Prostate gland (tissue), 2 donors: ENCODE measurements around the gene ACOT2. TPM values are rescaled to one million over a fixed set of nuclear protein-coding genes. Genes with fewer than 3 reads are reported as not detected.
A peak's percentile ranks its signal among the peaks of the same experiment; 100 is the strongest.
"Not testable (repeated sequence)": the region's sequence is repeated elsewhere in the genome, so short reads cannot be mapped to it uniquely, and the experiment has no call there.

Source experiments
- DNase-seq: peaks from one replicate; pipeline ENCODE4 v3.0.0-alpha.2; 2019; ENCODE audit warnings: low spot score
- H3K27ac ChIP-seq, 2 donors: fragments of 200-600 bp; sonication (generic); 2 replicates each; pipeline ENCODE4 v1.5.1; 2017 to 2019
- H3K27me3 ChIP-seq: fragments of 200-600 bp; sonication (generic); replicated peaks from 2 replicates; pipeline ENCODE4 v1.5.1; 2019; ENCODE audit not compliant: insufficient read depth
- H3K36me3 ChIP-seq, 2 donors: fragments of 200-600 bp; sonication (generic); 1 replicate in 1 of 2; 2 replicates in 1 of 2; pipeline versions ENCODE4 v1.5.1 to v1.8.1; 2017 to 2019
- H3K4me1 ChIP-seq: fragments of 200-600 bp; sonication (generic); replicated peaks from 2 replicates; pipeline ENCODE4 v1.5.1; 2019
- H3K4me3 ChIP-seq, 2 donors: fragments of 200-600 bp; sonication (generic); 2 replicates each; pipeline ENCODE4 v1.5.1; 2017 to 2019
- H3K9me3 ChIP-seq: fragments of 200-600 bp; sonication (generic); 2 replicates; pipeline ENCODE4 v1.5.1; 2017
- POLR2A ChIP-seq: fragments of 450-650 bp; IDR thresholded peaks from one replicate; pipeline ENCODE4 v1.6.1; 2016; ENCODE audit warnings: antibody characterized with exemption, mild to moderate bottlenecking
- POLR2AphosphoS5 ChIP-seq: sonication (generic); formaldehyde crosslinking; IDR thresholded peaks from one replicate; pipeline ENCODE4 v1.6.1; 2017; ENCODE audit warnings: antibody characterized with exemption
- WGBS: methylation state at CpG from one replicate; pipeline ENCODE4 v1.1.5; 2018; 5-methylcytosine and 5-hydroxymethylcytosine counted together
- intact Hi-C: fragments of 100-400 bp; cut with DNase I; formaldehyde crosslinking; loops from one replicate; pipeline ENCODE4 v1.14.2; 2022
- total RNA-seq, 2 donors: library from RNA; depleted of rRNA; stranded (reverse); fragments of >200 nt; gene quantifications; one replicate each; pipeline ENCODE4 v1.1.0, GENCODE V29; 2016
- TF ChIP-seq, protein P1 (sequence below), 4 experiments: fragments of 200-600 bp in 2 of 4; fragments of 450-650 bp in 2 of 4; sonication (generic) in 2 of 4; IDR thresholded peaks; 1 replicate in 3 of 4; 2 replicates in 1 of 4; pipeline ENCODE4 v1.5.1; 2016 to 2019; ENCODE audit warnings: antibody characterized with exemption in 4 of 4, mild to moderate bottlenecking in 2 of 4, moderate library complexity in 2 of 4

ACOT2 gene
- total RNA-seq, 2 donors from 2014 or later = 37.4 to 39.0 TPM

DNA sequence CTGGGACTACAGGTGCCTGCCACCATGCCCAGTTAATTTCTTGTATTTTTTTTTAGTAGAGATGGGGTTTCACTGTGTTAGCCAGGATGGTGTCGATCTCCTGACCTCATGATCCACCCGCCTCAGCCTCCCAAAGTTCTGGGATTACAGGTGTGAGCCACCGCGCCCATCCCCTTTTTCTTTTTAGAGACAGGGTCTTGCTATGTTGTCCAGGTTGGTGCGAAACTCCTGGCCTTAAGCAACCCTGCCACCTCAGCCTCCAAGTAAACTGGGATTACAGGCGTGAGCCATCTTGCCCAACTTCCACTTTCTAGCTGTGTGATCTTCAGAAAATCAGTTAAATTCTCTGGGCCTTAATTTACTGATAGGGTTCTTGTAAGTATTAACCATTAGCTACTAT, 2.1 kb upstream of the ACOT2 start:
- not testable (repeated sequence) for H3K4me3 ChIP-seq, H3K27me3 ChIP-seq, H3K9me3 ChIP-seq, H3K27ac ChIP-seq, H3K4me1 ChIP-seq, H3K36me3 ChIP-seq, DNase-seq
- intact Hi-C loops = loop anchor here (5.0 to 10.0 kb wide), 3 partner anchors 45 to 158 kb away; partner anchors contain the start of gene ACOT6
- 100% methylated on average over 6 of the region's 6 CpGs for WGBS

DNA sequence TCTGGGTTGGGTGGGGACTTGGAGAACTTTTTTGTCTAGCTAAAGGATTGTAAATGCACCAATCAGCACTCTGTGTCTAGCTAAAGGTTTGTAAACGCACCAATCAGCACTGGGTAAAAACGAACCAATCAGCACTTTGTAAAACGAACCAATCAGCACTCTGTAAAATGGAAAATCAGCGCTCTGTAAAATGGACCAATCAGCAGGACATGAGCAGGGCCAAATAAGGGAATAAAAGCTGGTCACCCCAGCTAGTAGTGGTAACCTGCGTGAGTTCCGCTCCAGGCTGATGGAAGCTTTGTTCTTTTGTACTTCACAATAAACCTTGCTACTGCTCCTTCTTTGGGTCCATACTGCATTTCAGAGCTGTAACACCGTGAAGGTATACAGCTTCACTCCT, 1.7 kb upstream of the ACOT2 start:
- no peak for TF ChIP-seq POLR2A
- TF ChIP-seq POLR2AphosphoS5 = no peak
- TF ChIP-seq, protein P1, sequence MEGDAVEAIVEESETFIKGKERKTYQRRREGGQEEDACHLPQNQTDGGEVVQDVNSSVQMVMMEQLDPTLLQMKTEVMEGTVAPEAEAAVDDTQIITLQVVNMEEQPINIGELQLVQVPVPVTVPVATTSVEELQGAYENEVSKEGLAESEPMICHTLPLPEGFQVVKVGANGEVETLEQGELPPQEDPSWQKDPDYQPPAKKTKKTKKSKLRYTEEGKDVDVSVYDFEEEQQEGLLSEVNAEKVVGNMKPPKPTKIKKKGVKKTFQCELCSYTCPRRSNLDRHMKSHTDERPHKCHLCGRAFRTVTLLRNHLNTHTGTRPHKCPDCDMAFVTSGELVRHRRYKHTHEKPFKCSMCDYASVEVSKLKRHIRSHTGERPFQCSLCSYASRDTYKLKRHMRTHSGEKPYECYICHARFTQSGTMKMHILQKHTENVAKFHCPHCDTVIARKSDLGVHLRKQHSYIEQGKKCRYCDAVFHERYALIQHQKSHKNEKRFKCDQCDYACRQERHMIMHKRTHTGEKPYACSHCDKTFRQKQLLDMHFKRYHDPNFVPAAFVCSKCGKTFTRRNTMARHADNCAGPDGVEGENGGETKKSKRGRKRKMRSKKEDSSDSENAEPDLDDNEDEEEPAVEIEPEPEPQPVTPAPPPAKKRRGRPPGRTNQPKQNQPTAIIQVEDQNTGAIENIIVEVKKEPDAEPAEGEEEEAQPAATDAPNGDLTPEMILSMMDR (IDR thresholded peaks at IDR 0.05) = no peak
- H3K9me3 ChIP-seq = no peaks in the 10 kb centered on the region
- 98% methylated on average over 7 of the region's 7 CpGs for WGBS
- no peak overlapping the region for H3K4me3 ChIP-seq
- no peaks in the 10 kb centered on the region for H3K36me3 ChIP-seq
- DNase-seq = no peak
- peak overlapping the region in 1 of 2 donors; percentile 87 for H3K27ac ChIP-seq
- intact Hi-C loops = loop anchor here (5.0 to 10.0 kb wide), 3 partner anchors 45 to 157 kb away; partner anchors contain the start of gene ACOT6
- H3K27me3 ChIP-seq = no peaks in the 10 kb centered on the region
- H3K4me1 ChIP-seq = no peaks in the 10 kb centered on the region

DNA sequence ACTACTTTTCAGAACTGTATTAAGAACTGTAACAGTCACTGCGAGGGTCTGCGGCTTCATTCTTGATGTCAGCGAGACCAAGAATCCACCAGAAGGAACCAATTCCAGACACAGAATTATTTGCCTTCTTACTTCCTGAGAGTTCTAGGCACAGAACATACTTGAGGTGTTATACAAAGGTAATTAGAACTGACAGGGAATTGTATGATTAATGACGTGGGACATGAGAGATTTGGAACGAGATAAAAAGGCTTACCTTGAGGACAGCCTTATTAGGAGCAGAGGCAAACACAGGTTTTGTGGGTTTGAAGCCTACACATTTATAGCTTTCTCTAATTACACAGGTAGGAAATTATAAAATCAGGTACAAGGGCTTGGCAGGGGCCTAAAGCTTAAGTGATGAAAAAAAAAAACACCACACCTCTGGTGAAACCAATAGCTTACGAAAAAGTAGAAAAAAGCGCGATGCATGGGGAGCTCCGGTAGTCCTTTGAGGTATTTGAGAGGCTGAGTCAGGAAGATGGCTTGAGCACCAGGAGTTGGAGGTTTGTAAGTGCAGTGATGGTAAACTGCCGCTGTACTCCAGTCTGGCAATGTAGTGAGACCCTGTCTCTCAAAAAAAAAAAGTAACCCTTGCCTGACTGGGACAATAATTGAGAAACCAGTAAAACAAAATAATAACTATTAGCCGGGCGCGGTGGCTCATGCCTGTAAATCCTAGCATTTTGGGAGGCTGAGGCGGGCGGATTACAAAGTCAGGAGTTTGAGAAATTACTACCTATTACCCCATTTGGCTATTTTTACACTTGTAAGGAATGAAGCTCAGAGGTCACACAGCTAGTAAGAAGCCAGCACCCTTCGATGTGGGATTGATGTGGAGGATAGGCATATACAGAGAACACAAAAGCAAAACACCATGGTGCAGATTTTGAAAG, 795 bp upstream of the ACOT2 start:
- Histone ChIP-seq H3K27me3 (no peaks in the 10 kb centered on the region), H3K4me1 (no peaks in the 10 kb centered on the region), H3K36me3 (no peaks in the 10 kb centered on the region), H3K4me3 (peak overlapping the region; percentile 39 to 54), H3K9me3 (no peaks in the 10 kb centered on the region), H3K27ac (peak overlapping the region; percentile 74 to 87)
- TF ChIP-seq POLR2A (no peak), POLR2AphosphoS5 (no peak)
- TF ChIP-seq, protein P1 (IDR thresholded peaks at IDR 0.05) = no peak
- DNase-seq = no peak
- intact Hi-C loops = loop anchor here (5.0 to 10.0 kb wide), 3 partner anchors 44 to 157 kb away; partner anchors contain the start of gene ACOT6
- WGBS = 59% methylated on average over 16 of the region's 16 CpGs

DNA sequence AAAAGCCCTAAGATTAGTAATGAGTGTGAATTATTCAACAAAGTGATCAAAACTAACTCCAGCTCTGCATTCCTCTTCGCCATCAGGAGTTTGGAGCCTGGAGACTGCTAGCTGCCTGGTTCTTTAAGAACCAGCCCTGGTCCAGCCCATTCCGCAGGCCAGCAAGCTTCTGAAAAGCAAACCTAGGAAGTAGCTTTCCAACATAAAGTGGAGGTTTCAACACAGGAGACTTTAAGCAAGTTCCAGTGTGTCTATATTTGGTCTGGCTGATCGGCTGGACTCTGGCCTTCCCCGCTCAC, 178 bp upstream of the ACOT2 start:
- 6% methylated on average over 4 of the region's 4 CpGs for WGBS
- intact Hi-C loops = loop anchor here (5.0 to 10.0 kb wide), 3 partner anchors 43 to 156 kb away; partner anchors contain the start of gene ACOT6
- peak overlapping the region; percentile 74 to 87 for H3K27ac ChIP-seq

DNA sequence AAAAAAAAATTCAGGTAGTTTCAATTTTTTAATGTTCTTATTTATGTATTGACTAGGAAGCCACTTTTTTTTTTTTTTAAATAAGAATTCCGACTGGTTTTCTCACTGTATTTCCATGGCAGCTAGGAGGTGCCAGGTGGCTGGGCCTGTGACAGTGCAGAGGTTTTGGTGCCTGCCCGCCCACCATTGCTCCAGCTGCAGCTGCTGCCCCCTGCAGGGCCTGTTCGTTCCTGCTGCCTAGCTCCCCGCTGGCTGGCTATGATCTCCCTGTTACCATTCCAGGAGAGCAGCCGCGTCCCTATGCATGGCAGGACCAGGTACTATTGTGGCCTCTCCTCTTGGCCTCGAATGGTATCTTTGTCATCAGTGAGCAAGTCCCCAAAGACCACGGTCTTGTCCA, 1.9 kb downstream of the ACOT2 start:
- 17% methylated on average over 2 of the region's 8 CpGs for WGBS
- H3K27ac ChIP-seq, H3K27me3 ChIP-seq, H3K36me3 ChIP-seq, DNase-seq, H3K9me3 ChIP-seq, H3K4me3 ChIP-seq, intact Hi-C loops, H3K4me1 ChIP-seq: not testable (repeated sequence)
- TF ChIP-seq, protein P1 (IDR thresholded peaks at IDR 0.05) = peak in 3 of 4 experiments; percentile 15 to 58 (median 38)

More for the DNA sequence above, 178 bp upstream of the ACOT2 start:
- H3K9me3 ChIP-seq, H3K27me3 ChIP-seq, DNase-seq, H3K4me1 ChIP-seq, H3K36me3 ChIP-seq: not testable (repeated sequence)
- peak overlapping the region; percentile 39 to 54 for H3K4me3 ChIP-seq

DNA sequence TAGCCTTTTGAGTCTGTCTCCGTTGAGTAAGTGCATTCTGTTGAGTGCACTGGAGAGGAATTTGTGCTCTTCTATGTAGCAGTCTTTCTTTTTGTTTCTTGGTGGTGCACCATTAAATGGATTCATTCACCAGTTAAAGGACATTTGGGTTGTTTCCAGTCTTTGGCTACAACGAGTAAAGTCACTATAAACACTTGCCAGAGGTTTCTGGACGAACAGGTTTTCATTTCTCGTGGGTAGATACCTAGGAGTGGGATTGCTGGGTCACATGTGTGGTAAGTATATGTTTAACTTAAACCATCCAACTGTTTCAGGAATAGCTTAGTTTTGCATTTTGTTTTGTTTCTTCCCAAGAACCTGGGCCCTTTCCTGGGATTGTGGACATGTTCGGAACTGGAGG, 4.0 kb downstream of the ACOT2 start:
- intact Hi-C loops = not testable (repeated sequence)
- WGBS = 41% methylated on average over 5 of the region's 5 CpGs

DNA sequence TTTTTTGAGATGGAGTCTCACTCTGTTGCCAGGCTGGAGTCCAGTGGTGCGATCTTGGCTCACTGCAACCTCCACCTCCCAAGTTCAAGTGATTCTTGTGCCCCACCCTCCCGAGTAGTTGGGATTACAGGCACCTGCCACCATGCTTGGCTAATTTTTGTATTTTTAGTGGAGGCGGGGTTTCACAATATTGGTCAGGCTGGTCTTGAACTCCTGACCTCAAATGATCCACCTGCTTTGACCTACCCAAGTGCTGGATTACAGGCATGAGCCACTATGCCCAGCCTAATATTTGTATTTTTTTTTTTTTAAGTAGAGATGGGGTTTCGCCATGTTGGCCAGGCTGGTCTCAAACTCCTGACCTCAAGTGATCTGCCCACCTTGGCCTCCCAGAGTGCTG, 4.7 kb downstream of the ACOT2 start:
- intact Hi-C loops, H3K27me3 ChIP-seq, H3K4me3 ChIP-seq, H3K27ac ChIP-seq, H3K36me3 ChIP-seq, DNase-seq, H3K9me3 ChIP-seq, H3K4me1 ChIP-seq: not testable (repeated sequence)
- WGBS = 100% methylated on average over 4 of the region's 4 CpGs

More for the DNA sequence above, 4.0 kb downstream of the ACOT2 start:
- DNase-seq, H3K27ac ChIP-seq, H3K27me3 ChIP-seq, H3K9me3 ChIP-seq, H3K36me3 ChIP-seq, H3K4me3 ChIP-seq, H3K4me1 ChIP-seq: not testable (repeated sequence)

DNA sequence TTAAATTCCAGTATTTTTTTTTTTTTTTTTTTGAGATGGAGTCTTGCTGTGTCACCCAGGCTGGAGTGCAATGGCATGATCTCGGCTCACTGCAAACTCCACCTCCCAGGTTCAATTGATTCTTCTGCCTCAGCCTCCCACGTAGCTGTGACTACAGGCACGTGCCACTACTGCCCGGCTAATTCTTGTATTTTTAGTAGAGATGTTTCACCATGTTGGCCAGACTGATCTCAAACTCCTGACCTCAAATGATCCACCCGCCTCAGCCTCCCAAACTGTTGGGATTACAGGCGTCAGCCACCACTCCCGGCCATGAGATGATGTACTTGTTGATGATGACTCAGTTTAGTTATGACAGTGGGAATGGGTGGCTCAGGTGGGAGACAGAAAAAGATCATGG, 5.2 kb downstream of the ACOT2 start:
- H3K36me3 ChIP-seq, H3K27ac ChIP-seq, intact Hi-C loops, H3K27me3 ChIP-seq, H3K4me1 ChIP-seq, H3K9me3 ChIP-seq, DNase-seq, H3K4me3 ChIP-seq: not testable (repeated sequence)
- 96% methylated on average over 7 of the region's 7 CpGs for WGBS
